NCI-H345 treated with DMSO at 0.1 percent for 48 hours (cell line): Measurements from ENCODE around the gene CKB.
"Not testable (repeated sequence)": the region's sequence is repeated elsewhere in the genome, so short reads cannot be mapped to it uniquely, and the experiment has no call there.

Experiments used
- DNase-seq: peaks from one replicate; lab custom pipeline; 2025; ENCODE audit not compliant: unreplicated experiment; lab: John Stamatoyannopoulos, UW

Gene CKB

DNA sequence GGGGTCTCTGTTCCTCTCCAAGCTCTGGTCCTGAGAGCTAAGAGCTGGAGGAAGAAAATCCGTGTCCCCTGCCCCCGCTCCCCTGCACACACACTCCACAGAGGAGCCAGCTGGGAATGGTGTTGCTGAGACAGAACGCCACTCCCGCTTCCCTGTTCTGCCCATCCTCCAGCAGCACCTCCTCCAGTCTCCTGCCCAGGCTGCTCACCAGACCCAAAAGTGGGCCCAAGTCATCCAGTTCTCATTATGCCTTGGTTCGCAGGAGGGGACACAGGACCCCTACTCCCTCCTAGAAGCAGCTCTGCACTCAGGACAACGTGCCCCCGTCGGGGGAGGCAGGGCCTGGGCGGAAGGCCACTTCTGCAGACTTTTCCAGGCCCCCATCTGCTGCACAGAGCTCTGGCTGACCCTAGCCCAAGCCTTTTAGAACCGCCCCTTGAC, 5.5 kb upstream of the CKB start:
- no peak for DNase-seq

DNA sequence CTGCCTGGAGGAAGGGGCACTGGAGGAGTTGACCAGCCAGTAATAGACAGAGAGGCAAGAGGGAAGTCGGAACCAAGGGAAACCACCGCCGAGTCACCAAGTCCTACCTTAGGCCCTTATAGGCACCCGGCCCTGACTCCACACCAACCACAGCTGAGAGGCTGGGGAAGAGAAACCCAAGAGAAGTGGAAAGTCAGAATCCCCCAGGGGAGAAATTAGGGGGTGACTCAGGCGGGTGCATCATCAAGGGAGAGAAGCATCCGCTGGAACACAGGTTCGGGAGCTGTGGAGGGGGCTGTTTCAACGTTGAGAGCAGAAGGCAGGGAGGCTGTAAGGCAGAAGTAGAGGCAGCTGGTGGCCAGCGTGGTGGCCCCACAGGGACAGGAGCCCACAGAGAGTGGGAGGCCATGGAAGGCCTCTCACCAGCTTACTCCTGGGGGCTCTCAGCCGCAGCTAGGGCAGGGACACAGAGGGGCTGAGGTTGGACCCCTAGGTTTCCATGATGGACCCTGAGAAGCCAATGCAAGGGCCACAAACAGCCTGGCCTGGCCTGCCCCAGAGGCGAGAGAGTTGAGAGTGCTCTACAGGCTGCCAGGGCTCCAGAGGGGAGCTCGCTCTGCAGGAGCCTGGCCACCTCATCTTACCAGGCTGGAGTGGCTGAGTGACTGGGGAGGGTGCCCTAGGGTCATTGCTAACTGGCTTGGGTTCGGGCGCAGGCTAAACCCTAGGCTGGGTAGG, 4.9 kb upstream of the CKB start:
- DNase-seq = no peak

DNA sequence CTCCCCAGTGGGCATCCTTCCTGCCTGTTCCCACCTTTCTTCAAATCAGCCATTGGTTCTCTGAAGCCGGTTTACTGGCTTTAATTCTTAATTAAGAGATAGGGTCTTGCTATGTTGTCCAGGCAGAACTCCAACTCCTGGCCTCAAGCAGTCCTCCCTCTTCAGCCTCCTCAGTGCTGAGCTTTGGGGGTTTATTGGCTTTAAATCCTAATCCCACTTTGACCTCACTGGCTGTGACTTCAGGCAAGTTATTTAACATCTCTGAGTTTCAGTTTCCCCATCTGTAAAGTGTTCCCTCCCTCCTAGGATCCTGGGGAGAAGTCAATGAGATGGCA, 4.3 kb upstream of the CKB start:
- DNase-seq = no peak

DNA sequence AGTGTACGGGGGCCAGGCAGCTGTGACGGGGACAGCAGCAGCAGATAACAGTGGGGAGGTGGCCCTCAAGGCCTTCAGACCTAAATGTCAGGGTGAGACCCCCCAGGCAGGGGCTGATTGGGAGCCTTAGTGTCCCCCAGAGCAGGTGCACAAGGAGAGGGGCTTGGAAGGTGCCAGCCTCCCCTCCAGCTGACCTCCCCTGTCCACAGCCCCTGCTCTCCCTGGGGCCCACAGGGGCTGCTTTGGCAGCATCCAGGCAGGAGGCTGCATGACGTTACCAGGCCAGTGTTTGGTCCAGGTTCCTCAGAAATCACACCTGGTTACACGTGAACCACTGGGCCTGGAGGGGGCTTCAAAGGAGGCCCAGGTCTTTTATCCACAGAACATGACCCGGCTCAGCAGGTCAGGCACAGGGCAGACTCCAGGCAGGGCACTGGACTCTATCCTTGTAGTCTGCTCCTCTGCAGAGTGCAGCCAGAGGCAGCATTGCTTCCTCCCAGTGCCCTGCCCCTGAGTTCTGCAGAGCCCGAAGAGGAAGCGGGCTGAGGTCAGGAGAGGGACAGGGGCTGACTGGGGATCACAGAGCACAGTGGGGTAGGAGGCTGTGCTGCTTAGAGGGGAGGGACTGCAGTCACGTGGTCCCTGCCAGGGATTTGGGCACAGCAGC, 3.8 kb upstream of the CKB start:
- DNase-seq = no peak

DNA sequence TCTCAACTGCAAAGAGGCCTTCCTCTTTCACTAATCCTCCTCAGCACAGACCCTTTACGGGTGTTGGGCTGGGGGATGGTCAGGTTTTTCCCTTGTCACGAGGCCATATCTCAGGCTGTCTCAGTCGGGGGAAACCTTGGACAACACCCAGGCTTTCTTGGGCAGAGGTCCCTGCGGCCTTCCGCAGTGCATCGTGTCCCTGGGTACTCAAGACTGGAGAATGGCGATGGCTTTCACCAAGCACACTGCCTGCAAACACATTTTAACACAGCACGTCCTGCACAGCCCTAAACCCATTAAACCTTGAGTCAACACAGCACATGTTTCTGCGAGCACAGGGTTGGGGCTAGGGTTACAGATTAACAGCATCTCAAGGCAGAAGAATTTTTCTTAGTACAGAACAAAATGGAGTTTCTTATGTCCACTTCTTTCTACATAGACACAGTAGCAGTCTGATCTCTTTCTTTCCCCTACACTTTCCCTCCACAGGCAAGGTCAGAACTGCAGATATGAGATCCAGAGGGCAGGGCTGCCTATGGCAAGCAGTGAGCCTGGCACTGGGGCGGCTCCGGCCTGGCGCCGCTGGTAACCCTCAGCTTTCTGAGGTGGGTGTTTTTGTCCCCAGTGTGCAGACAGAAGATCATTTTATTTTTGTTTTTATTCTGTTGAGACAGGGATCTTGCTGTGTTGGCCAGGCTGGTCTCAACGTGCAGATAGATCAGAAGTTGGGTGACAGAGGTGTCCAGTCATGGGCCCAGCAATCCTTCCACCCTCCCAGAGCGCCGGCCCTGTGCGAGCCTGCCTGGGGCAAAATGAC, 3.0 kb upstream of the CKB start:
- DNase-seq = not testable (repeated sequence)

DNA sequence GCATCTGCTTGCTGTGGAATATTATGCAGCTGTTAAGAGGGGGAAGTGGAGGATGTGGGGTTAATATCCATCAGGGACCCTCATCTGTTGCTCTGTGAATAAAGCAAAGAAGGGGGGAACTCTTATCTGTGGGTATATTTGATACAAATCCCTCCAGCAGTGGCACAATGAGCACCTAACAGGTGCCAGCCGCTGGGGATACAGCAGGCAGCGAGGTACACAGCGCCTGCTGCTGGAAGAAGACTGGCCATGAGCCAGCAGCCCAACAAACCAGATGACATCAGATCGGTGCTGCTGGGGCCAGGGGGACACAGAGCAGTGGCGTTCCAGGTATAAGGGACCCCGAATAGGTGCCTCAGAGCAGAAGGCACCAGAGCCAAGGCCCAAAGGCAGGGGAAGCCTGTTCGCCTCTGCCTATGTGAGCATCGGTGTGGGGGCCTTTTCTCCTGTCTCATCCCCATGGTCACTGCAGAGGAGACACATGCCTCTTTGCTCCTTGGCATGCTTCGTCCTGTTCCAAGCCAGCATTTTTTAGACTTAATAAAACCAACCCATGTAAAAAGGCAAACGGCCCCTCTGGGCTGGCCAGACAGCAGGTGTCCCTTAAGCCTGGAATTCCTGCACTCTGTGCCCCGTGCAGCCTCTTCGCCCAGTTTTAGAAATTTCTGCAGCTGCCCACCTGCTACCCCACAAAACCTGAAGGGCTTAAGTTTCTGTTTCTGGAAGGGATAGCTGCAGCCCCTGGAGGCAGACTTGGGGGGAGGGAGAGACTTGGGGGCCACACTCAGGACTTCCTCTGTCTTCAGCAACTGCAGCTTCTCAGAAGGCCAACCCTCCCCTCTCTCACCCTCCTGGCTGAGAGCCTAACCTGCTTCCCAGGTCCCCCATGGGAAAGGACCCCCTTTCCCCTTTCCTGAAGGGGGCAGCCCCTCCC, 1.6 kb upstream of the CKB start:
- no peak for DNase-seq

DNA sequence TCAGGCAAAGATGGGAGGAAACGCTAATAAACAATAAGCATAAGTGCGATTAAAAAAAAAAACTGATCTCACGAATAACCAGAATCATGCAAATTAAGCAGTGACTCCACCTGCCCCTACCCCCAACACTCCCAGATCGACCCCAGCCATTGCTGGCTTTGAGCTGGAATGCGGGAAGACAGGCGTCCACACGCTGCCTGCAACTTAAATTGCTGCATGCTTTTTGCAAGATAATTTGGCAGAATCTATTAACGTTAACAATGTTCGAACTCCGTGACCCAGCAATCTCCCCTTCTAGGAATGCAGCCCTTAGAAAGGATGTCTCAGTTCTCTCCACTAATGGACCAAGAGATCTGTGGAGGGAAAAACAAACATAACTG, 935 bp upstream of the CKB start:
- no peak for DNase-seq

DNA sequence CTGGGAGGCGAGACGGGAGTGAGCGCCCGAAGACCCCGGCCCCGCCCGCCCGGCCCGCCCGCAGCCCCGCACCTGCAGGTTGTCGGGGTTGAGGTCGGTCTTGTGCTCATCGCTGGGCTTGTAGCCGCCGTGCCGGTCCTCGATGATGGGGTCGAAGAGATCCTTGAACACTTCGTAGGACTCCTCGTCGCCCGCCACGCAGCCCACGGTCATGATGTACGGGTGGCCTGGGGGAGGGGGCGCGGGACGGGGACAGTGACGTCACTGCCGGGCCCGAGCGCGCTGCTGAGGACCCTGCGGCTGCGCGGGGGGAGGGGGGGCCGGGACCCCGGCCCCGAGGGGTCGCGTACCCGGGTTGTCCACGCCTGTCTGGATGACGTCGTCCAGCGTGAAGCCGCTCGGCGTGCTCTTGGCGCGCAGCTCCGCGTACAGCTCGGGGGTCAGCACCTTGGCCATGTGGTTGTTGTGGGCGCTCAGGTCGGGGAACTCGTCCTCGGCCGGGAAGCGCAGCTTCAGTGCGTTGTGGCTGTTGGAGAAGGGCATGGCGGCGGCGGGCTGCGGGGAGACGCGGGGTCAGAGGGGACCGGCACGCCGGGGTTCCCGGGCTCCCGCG, 573 bp downstream of the CKB start:
- DNase-seq = no peak

DNA sequence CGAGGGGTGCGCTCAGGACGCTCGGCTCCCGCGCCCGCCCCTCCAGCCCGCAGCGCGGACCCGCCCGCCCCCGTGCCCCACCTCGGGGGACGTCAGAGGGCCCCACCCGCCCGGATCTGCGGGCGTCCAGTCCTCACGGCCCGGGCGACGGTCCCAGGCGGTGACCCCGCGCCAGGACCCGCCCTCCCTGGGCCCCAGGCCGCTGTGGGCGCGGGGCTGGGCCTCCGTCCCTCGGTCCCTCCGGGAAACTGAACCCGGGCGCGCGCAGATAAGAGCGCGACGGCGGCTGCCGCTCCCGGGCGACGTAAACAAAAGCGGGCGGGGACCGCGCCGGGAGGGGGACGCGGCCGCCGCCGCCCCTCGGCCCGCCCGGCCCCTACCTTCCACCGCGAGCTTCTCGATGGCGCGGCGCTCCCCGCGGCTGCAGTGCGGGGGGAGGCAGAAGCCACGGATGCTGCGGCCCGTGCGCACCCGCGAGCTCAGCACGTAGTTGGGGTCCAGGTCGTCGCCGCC, 1.1 kb downstream of the CKB start:
- DNase-seq = no peak

DNA sequence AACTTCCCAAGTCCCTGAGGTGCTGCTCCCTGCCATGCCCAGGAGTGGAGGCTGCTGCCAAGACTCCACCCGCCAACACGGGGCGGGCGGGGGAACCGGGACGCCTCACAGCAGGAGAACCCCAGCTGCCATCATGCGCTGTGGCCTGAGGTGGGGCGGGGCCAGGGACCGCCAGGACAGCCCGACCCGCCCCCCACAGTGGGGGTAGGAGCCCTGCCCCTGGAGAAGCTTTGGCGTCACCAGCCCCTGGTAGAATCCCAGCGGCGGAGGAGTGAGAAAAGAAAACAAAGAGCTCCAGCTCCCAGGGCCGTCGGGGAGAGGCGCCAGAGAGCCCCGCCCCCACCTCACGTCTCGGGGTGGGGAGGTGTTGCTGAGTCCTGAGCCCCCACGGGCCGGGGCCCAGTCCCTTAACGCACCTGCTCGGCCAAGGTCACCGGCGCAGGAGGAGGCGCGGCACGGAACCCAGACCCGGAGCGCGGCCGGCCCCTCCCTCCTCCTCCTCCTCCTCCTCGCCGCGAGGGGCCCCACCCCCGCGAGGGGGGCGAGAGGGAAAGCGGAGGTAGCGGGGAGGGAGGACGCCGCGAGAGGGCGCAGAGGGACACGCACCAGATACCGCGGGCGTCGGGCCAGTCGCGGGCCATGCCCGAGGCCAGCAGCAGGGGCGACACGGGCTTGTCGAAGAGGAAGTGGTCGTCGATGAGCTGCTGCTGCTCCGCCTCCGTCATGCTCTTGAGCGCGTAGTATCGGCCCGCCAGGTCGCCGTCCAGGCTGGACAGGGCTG, 1.8 kb downstream of the CKB start:
- peak; percentile 62 for DNase-seq

DNA sequence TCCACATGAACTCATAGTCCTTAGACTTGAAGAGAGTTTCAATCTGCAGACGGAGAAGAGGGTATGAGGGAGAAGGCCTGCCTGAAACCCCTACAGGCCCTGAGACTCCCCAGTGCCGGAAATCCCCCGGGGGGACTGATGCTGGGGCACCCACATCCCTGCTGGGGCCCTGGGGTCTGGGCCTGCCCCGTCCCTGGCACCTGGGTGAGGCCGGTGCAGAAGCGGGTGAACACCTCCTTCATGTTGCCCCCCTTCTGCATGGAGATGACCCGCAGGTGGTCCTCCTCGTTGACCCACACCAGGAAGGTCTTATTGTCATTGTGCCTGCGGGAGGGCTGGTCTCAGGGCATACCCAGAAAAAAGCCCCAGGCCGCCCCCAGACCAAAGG, 2.4 kb downstream of the CKB start:
- DNase-seq = no peak

DNA sequence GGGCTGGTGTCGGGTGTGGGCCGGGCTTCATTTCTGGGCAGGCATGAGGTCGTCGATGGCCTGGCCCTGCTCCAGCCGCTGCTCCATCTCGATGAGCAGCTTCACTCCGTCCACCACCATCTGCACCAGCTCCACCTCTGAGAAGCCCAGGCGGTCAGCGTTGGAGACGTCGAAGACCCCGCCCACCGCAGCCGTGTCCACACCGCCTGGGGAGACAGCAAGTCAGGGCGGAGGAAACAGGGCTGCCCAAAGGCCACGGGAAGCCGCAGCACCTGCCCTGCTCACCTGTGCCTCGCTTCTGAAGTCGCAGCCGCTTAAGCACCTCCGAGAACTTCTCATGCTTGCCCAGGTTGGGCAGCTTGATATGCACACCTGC, 2.8 kb downstream of the CKB start:
- no peak for DNase-seq

DNA sequence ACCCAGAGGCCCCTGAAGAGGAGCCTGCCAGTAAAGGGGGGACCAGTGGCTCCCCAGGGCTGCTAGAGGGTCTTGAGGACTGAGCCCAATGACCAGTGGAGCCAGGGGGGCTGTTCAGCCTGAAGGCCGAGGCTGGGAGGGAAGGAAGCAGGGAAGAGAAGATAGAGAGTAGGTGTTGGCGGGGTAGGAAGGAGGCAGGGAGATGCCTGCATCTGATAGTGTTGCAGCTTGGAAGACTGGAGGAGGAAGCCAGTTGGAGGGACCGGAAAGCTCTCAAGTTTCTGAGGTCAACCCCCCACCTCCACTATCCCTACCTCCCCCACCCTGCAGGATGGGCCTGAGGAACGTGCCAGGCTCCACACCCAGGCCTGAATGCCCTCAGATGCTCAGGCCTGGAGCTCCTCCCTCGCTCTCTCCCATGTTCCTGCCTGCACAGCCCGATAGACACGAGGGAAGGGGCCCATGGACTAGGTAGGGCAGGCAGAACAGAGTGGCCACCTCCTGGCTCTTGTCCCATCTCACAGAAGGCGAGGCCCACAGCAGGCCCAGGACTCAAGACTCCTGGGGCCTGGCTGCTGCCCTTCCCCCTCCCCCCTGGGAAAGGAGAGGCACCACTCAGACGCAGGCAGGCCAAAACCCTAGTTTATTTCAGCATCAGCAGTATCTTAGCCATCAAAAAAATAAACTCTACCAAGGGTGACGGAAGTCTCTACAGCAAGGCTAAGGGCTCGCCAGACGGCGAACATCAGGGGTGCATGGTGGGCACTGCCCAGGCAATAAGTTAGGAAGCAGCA, 3.4 kb downstream of the CKB start:
- DNase-seq = no peak

DNA sequence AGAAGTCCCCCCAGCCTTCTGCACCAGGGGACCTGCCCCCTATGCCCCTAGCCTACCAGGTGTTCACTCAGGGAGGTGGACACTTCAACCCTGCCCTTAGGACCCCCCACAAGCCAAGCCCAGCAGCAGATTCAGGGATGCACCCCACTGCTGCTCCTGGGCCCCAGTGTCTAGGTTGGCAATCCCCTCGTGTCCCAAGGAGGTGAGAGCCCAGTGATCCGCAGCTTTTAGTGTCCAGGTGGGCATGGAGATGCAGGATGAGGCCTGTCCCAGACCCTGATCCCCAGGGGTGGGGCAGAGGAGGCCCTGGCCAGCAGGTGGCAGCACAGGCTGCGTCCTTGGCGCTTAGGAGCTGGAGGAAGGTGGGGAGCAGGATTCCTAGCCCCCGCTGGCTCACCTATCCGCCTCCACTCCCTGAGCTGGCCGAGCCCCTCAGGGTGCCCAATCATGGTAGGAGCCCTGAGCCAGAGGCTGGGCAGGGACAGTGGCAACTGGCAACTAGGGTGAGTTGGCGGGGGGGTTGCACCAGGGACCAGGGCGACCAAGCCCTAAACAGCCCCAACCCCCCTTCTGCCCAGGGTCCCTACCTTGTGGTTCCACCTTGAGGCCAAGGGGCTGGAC, 4.1 kb downstream of the CKB start:
- DNase-seq = no peak

DNA sequence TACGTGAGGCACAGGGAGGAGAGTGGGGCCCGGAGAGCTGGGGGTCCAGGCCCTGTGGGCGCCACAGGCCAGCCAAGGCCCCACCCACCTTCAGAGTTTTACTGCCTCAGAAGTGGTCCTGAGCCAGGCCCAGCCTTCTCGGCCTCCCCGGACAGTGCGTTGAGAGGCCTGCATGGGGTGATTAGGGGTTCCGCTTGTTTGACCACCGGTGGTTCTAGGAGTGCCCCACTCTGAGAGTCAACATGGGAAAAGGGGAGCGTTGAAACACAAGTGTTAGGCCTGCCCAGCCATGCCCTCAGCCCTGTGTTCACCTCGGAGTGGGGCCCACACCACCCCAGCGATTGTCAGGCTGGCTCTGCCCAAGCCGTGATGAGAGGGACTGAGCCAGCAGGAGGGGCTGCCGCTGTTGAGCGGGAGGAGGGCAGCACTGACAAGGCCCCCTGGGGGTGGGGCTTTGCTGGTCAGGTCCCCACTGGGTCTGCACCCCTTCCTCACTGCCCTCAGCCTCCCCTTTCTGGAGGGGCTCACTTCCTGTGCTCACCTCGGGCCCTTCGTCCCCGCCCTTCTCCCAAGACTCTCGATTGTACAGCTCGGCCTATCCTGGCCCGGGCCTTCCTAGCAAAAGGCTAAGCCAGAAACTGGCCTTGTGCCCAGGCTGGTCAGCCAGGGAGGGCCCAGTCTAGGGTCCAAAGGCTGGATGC, 4.8 kb downstream of the CKB start:
- DNase-seq = no peak

DNA sequence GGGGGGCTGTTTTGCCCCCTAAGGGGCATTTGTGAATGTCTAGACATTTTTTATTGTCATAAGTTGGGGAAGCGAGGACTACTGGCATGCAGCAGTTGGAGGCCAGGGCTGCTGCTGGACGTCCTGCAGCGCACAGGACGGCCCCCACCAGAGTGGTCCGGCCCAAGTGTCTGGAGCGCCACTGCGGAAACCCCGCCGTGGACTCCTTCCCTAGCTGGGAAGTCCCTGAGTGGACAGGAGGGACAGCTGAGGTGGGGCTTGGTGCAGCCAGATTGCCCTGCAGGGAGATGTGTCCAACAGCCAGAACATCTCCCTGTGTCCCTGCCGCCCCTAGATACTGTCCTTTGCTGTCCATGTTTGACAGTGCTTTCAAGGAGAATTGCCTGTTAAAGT, 5.5 kb downstream of the CKB start:
- no peak for DNase-seq

DNA sequence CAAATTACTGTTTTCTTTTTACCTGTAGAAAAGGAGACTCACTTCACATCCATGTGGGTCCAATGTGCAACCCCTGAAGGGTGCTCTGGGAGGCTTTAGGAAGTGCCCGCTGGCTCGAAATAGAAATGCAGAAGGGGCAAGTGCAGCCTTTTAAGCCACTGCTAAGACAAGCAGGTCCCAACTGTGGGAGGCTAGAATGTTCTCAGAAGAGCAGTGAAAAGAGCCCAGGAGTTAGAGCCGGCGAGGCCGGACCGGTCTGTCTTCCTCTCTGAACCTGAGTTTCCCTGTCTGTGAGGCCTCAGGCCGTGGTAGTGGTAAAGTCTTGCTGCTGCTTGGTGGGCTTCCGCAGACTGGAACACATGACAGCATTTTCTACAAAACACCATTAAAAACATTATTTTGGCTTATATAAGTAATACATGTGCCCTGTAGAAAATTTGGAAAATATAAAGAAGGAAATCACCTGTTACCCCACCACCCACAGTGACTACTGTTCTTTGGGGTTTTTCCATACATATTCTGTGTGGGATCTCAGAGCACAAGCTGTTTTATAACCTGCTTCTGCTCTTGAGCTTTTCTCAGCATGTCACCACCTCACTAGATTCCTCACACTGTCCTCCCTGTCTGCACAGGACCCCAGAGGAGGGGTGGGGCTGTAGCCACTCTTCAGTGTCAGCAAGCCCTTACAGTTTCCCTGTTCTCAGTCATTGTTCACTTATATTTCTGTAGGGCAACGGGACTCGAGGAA, 6.0 kb downstream of the CKB start:
- DNase-seq = no peak
